HG02840 (cell line): ENCODE data around the gene SLC25A40.

Experiments
- ATAC-seq: cut with Tn5 transposase; IDR thresholded peaks from one replicate; pipeline ENCODE4 v1.9.1; 2021; ENCODE audit warnings: mild to moderate bottlenecking, moderate library complexity, moderate number of reproducible peaks; ENCODE audit not compliant: unreplicated experiment, low FRiP score

Gene SLC25A40

DNA sequence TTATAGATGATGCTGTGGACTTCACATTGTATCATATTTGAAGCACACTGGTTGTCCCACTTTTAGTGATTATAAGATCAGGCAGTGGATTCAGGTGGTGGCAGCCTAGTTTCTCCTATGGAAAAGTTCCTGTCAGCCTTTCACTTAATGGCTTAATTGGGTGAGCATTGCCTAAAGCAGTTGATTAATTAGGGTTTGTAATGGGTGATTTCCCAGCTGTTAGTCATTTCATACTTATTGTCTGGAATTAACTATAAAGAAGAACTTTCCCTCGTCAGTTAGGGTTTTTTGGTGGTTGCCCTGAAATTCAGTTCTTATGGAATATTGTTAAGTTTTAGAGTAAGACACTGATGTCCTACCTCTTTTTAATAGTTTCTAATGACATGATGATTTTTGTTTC, 78.8 kb downstream of the SLC25A40 start:
- ATAC-seq: no peak

GRCh38 chr7:87785368-87785995, 90.7 kb downstream of the SLC25A40 start:
- ATAC-seq: no peak

- no peak for ATAC-seq
Measured at GRCh38 chr7:87784424-87784823, 91.7 kb downstream of the SLC25A40 start.
